Hepatocyte (in vitro differentiated cells): Measurements from ENCODE around the gene CDADC1.

ENCODE experiments used
- EZH2 ChIP-seq: fragments of 200-600 bp; sonication (generic); IDR thresholded peaks from 2 replicates; pipeline ENCODE4 v1.6.1; 2016; ENCODE audit warnings: antibody characterized with exemption, mild to moderate bottlenecking, borderline replicate concordance
- TF ChIP-seq, protein P1 (sequence below): fragments of 200-600 bp; sonication (generic); IDR thresholded peaks from 2 replicates; pipeline ENCODE4 v1.5.1; 2016; ENCODE audit warnings: antibody characterized with exemption, mild to moderate bottlenecking; ENCODE audit not compliant: poor library complexity

DNA sequence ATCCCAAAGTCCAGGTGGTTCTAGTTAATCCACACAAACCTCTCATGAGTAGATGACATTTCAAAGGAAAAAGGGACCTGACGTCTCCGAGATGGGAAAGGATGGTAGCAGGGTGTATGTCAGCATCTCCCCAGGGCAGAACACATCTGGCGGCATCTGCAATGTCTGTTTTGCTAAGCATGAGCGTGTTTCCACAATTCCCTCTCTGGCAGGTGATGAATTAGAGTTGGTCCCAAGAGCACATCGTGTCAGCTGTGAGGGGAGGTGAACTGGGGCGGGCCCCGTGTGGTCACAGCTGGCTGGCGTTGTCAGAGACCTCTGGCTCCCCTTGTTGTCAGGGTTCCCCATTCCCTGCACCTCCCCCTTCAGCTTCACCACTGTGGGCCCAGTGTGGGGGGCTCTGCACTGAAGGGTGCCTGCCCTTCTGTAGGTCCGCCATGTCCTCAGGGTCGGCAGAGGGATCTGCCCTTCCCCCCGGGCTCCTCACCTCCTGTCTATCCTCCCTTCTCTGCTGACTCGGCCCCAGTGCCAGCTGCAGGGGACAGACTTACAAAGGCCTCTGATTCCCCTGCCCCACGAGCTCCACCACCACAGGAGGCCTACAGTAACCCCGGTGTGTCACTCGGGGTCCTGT lies 58.2 kb downstream of the CDADC1 start:
- TF ChIP-seq, protein P1, sequence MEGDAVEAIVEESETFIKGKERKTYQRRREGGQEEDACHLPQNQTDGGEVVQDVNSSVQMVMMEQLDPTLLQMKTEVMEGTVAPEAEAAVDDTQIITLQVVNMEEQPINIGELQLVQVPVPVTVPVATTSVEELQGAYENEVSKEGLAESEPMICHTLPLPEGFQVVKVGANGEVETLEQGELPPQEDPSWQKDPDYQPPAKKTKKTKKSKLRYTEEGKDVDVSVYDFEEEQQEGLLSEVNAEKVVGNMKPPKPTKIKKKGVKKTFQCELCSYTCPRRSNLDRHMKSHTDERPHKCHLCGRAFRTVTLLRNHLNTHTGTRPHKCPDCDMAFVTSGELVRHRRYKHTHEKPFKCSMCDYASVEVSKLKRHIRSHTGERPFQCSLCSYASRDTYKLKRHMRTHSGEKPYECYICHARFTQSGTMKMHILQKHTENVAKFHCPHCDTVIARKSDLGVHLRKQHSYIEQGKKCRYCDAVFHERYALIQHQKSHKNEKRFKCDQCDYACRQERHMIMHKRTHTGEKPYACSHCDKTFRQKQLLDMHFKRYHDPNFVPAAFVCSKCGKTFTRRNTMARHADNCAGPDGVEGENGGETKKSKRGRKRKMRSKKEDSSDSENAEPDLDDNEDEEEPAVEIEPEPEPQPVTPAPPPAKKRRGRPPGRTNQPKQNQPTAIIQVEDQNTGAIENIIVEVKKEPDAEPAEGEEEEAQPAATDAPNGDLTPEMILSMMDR = no peak
- TF ChIP-seq EZH2 = no peak
